Body of pancreas (tissue), 4 donors: ENCODE data around the gene SUCO. TPM values are rescaled to one million over a fixed set of nuclear protein-coding genes. Genes with fewer than 3 reads are reported as not detected.

ENCODE experiments used
- ATAC-seq: fragments of 150-250 bp; one replicate; pipeline ENCODE4 v1.9.1; 2016
- DNase-seq, 4 donors: peaks; one replicate each; pipeline ENCODE4 v3.0.0-alpha.2; 2019
- H3K27ac ChIP-seq, 4 donors: fragments of 200-600 bp; sonication (generic); 1 replicate in 3 of 4; 2 replicates in 1 of 4; pipeline versions ENCODE4 v1.5.1 to v1.6.1; 2016 to 2019; ENCODE audit warnings: mild to moderate bottlenecking in 1 of 4, mixed read lengths in 1 of 4, moderate library complexity in 1 of 4
- H3K27me3 ChIP-seq, 2 donors: fragments of 200-600 bp; sonication (generic); one replicate each; pipeline ENCODE4 v1.6.0; 2016; ENCODE audit warnings: mild to moderate bottlenecking in 1 of 2
- H3K36me3 ChIP-seq, 2 donors: fragments of 200-600 bp; sonication (generic); replicated peaks in 1 of 2; 2 replicates each; pipeline ENCODE4 v1.5.1; 2016; ENCODE audit warnings: low read depth in 2 of 2; ENCODE audit not compliant: insufficient read depth in 1 of 2
- H3K4me1 ChIP-seq: fragments of 200-600 bp; sonication (generic); one replicate; pipeline ENCODE4 v1.6.0; 2016
- H3K4me3 ChIP-seq, 2 donors: fragments of 200-600 bp; sonication (generic); 1 replicate in 1 of 2; 2 replicates in 1 of 2; pipeline ENCODE4 v1.5.1; 2016 to 2019
- H3K9me3 ChIP-seq, 3 donors: fragments of 200-600 bp; sonication (generic); 1 replicate in 2 of 3; 2 replicates in 1 of 3; pipeline ENCODE4 v1.5.1; 2016
- CTCF ChIP-seq, 7 experiments: fragments of 450-650 bp in 4 of 7; fragments of 200-600 bp in 3 of 7; sonication (generic) in 3 of 7; IDR thresholded peaks; one replicate each; pipeline ENCODE4 v1.5.1; 2016 to 2019; ENCODE audit warnings: antibody characterized with exemption in 7 of 7
- POLR2A ChIP-seq, 3 donors: fragments of 450-650 bp; IDR thresholded peaks; one replicate each; pipeline ENCODE4 v1.6.1; 2016; ENCODE audit warnings: antibody characterized with exemption in 3 of 3, mild to moderate bottlenecking in 2 of 3
- WGBS, 2 donors: methylation state at CpG; one replicate each; pipeline ENCODE4 v1.1.5; 2017; 5-methylcytosine and 5-hydroxymethylcytosine counted together
- intact Hi-C: fragments of 100-400 bp; cut with DNase I; formaldehyde crosslinking; loops from one replicate; pipeline ENCODE4 v1.15.1; 2023
- total RNA-seq, 2 donors: library from RNA; depleted of rRNA; stranded (reverse); fragments of >200 nt; gene quantifications; one replicate each; pipeline ENCODE4 v1.1.0, GENCODE V29; 2016

SUCO gene
- total RNA-seq, 2 donors from 2014 or later: 61.0 to 68.6 TPM

GRCh38 chr1:172499636-172500141 lies 33.3 kb upstream of the SUCO start:
- TF ChIP-seq CTCF (IDR thresholded peaks at IDR 0.05) (no peak), POLR2A (IDR thresholded peaks at IDR 0.05) (peak in 1 of 3 donors; percentile 2)
- intact Hi-C loops: no loop called here
- H3K27ac ChIP-seq: peak overlapping the region; percentile 48 to 77 (median 54)

GRCh38 chr1:172500207-172500606 lies 32.7 kb upstream of the SUCO start:
- DNase-seq: peak in 2 of 4 donors; percentile 31 to 39
- Histone ChIP-seq H3K9me3 (no peaks in the 10 kb centered on the region), H3K4me1 (peaks cover 42% of the 10 kb centered on the region), H3K27me3 (no peaks in the 10 kb centered on the region), H3K27ac (peak overlapping the region; percentile 48 to 77 (median 54)), H3K36me3 (no peaks in the 10 kb centered on the region), H3K4me3 (no peak overlapping the region)
- intact Hi-C loops: no loop called here
- WGBS, 2 donors: 50 to 66% methylated on average over 2 of the region's 2 CpGs
- peak; percentile 81 for ATAC-seq
- TF ChIP-seq POLR2A (IDR thresholded peaks at IDR 0.05) (no peak), CTCF (IDR thresholded peaks at IDR 0.05) (no peak)

More at GRCh38 chr1:172499636-172500141, 33.3 kb upstream of the SUCO start:
- H3K9me3 ChIP-seq: no peaks in the 10 kb centered on the region
- DNase-seq (peak; percentile 51 to 73 (median 64)), ATAC-seq (peak; percentile 73)
- 51 to 65% methylated on average over 2 to 3 of the region's 3 CpGs for WGBS, 2 donors
- no peaks in the 10 kb centered on the region for H3K36me3 ChIP-seq
- no peaks in the 10 kb centered on the region for H3K27me3 ChIP-seq
- peaks cover 42% of the 10 kb centered on the region for H3K4me1 ChIP-seq
- no peak overlapping the region for H3K4me3 ChIP-seq

- Histone ChIP-seq H3K36me3 (no peaks in the 10 kb centered on the region), H3K27ac (no peak overlapping the region), H3K4me3 (no peak overlapping the region), H3K9me3 (no peaks in the 10 kb centered on the region), H3K27me3 (no peaks in the 10 kb centered on the region), H3K4me1 (no peaks in the 10 kb centered on the region)
- intact Hi-C loops: no loop called here
- no peak for DNase-seq
- ATAC-seq: no peak
- TF ChIP-seq CTCF (IDR thresholded peaks at IDR 0.05): no peak
- TF ChIP-seq POLR2A (IDR thresholded peaks at IDR 0.05): no peak
Observed at GRCh38 chr1:172507741-172508140, 25.2 kb upstream of the SUCO start.

GRCh38 chr1:172510479-172510878 lies 22.5 kb upstream of the SUCO start:
- Histone ChIP-seq H3K27me3 (no peaks in the 10 kb centered on the region), H3K9me3 (no peaks in the 10 kb centered on the region), H3K27ac (no peak overlapping the region), H3K4me1 (no peaks in the 10 kb centered on the region), H3K36me3 (no peaks in the 10 kb centered on the region), H3K4me3 (no peak overlapping the region)
- TF ChIP-seq POLR2A (IDR thresholded peaks at IDR 0.05): no peak
- no peak for TF ChIP-seq CTCF (IDR thresholded peaks at IDR 0.05)
- 86% methylated on average over 3 of the region's 3 CpGs for WGBS, 2 donors
- intact Hi-C loops: no loop called here
- no peak for ATAC-seq
- DNase-seq: no peak

- ATAC-seq: no peak
- no peak for TF ChIP-seq CTCF (IDR thresholded peaks at IDR 0.05)
- TF ChIP-seq POLR2A (IDR thresholded peaks at IDR 0.05): no peak
- Histone ChIP-seq H3K4me3 (no peak overlapping the region), H3K27ac (no peak overlapping the region), H3K4me1 (no peaks in the 10 kb centered on the region), H3K27me3 (no peaks in the 10 kb centered on the region), H3K36me3 (no peaks in the 10 kb centered on the region), H3K9me3 (no peaks in the 10 kb centered on the region)
- DNase-seq: no peak
- intact Hi-C loops: no loop called here
Observed at GRCh38 chr1:172512591-172512990, 20.4 kb upstream of the SUCO start.
